RWPE2 (cell line): ENCODE results near the gene GSTO2.

Source experiments
- ATAC-seq: fragments of 200-7000 bp; cut with Tn5 transposase; 3 replicates; pipeline ENCODE4 v1.9.1; 2021; ENCODE audit warnings: low read depth
- DNase-seq: peaks from one replicate; pipeline ENCODE4 v3.0.0-alpha.2; 2020; ENCODE audit warnings: low spot score
- H3K27ac ChIP-seq: fragments of 450-650 bp; 2 replicates; pipeline ENCODE4 v1.5.1; 2017; ENCODE audit warnings: mild to moderate bottlenecking; ENCODE audit not compliant: poor library complexity, severe bottlenecking
- H3K27me3 ChIP-seq: fragments of 250-450 bp; sonication (Bioruptor Pico); 2 replicates; pipeline ENCODE4 v1.5.1; 2021; ENCODE audit warnings: mild to moderate bottlenecking, moderate library complexity; ENCODE audit not compliant: insufficient read depth, poor library complexity, severe bottlenecking
- H3K36me3 ChIP-seq: fragments of 250-450 bp; sonication (Bioruptor Pico); 2 replicates; pipeline ENCODE4 v1.5.1; 2020; ENCODE audit warnings: low read depth, mild to moderate bottlenecking, moderate library complexity
- H3K4me1 ChIP-seq: fragments of 250-450 bp; sonication (Bioruptor Pico); 2 replicates; pipeline ENCODE4 v1.5.1; 2021; ENCODE audit warnings: mild to moderate bottlenecking, moderate library complexity; ENCODE audit not compliant: insufficient read depth, poor library complexity, severe bottlenecking
- H3K4me3 ChIP-seq: fragments of 250-450 bp; sonication (Bioruptor Pico); 2 replicates; pipeline ENCODE4 v1.5.1; 2021; ENCODE audit warnings: mild to moderate bottlenecking, moderate library complexity; ENCODE audit not compliant: severe bottlenecking
- H3K9me3 ChIP-seq: fragments of 250-450 bp; sonication (Bioruptor Pico); 2 replicates; pipeline ENCODE4 v1.5.1; 2021; ENCODE audit warnings: mild to moderate bottlenecking, moderate library complexity; ENCODE audit not compliant: severe bottlenecking
- CTCF ChIP-seq: fragments of 450-650 bp; IDR thresholded peaks from one replicate; pipeline ENCODE4 v1.5.1; 2017; ENCODE audit warnings: mild to moderate bottlenecking, moderate library complexity; ENCODE audit not compliant: poor library complexity, severe bottlenecking

GSTO2 gene

GRCh38 chr10:104333728-104334373 is 64.9 kb downstream of the GSTO2 start:
- Histone ChIP-seq H3K27me3 (no peaks in the 10 kb centered on the region), H3K4me3 (no peak overlapping the region), H3K36me3 (peaks cover 7% of the 10 kb centered on the region), H3K4me1 (peaks cover 55% of the 10 kb centered on the region), H3K9me3 (no peaks in the 10 kb centered on the region), H3K27ac (peak overlapping the region; percentile 99)
- no peak for TF ChIP-seq CTCF
- DNase-seq = no peak
- ATAC-seq = no peak

GRCh38 chr10:104334561-104334960 is 65.6 kb downstream of the GSTO2 start:
- no peak overlapping the region for H3K4me3 ChIP-seq
- H3K27ac ChIP-seq = peak overlapping the region; percentile 99

GRCh38 chr10:104334965-104335650 is 66.1 kb downstream of the GSTO2 start:
- ATAC-seq (no peak), DNase-seq (no peak)
- Histone ChIP-seq H3K36me3 (peaks cover 7% of the 10 kb centered on the region), H3K4me3 (no peak overlapping the region), H3K9me3 (no peaks in the 10 kb centered on the region), H3K27me3 (no peaks in the 10 kb centered on the region), H3K27ac (peak overlapping the region; percentile 99), H3K4me1 (peaks cover 45% of the 10 kb centered on the region)
- TF ChIP-seq CTCF = no peak

More at GRCh38 chr10:104334561-104334960, 65.6 kb downstream of the GSTO2 start:
- TF ChIP-seq CTCF = no peak
- H3K9me3 ChIP-seq = no peaks in the 10 kb centered on the region
- peaks cover 7% of the 10 kb centered on the region for H3K36me3 ChIP-seq
- ATAC-seq (no peak), DNase-seq (no peak)
- H3K4me1 ChIP-seq = peaks cover 48% of the 10 kb centered on the region
- H3K27me3 ChIP-seq = no peaks in the 10 kb centered on the region

- DNase-seq = no peak
- ATAC-seq = no peak
Measured at GRCh38 chr10:104336821-104337467, 68.0 kb downstream of the GSTO2 start.

More at GRCh38 chr10:104336821-104337467, 68.0 kb downstream of the GSTO2 start:
- Histone ChIP-seq H3K27ac (peak overlapping the region; percentile 99), H3K27me3 (no peaks in the 10 kb centered on the region), H3K4me1 (peaks cover 29% of the 10 kb centered on the region), H3K4me3 (peak overlapping the region; percentile 91), H3K9me3 (no peaks in the 10 kb centered on the region), H3K36me3 (peaks cover 7% of the 10 kb centered on the region)
- no peak for TF ChIP-seq CTCF
